HG03280 (cell line): ENCODE measurements around the gene NOTO.
"Not testable (repeated sequence)": the region's sequence is repeated elsewhere in the genome, so short reads cannot be mapped to it uniquely, and the experiment has no call there.

ENCODE experiments used
- ATAC-seq: cut with Tn5 transposase; IDR thresholded peaks from one replicate; pipeline ENCODE4 v1.9.1; 2021; ENCODE audit warnings: mild to moderate bottlenecking, moderate library complexity; ENCODE audit not compliant: unreplicated experiment

The NOTO gene, protein sequence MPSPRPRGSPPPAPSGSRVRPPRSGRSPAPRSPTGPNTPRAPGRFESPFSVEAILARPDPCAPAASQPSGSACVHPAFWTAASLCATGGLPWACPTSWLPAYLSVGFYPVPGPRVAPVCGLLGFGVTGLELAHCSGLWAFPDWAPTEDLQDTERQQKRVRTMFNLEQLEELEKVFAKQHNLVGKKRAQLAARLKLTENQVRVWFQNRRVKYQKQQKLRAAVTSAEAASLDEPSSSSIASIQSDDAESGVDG

GRCh38 chr2:73202156-73203054, at the start of gene NOTO:
TSS of gene NOTO (plus strand) at chr2:73202574. CDS start at chr2:73202667, 93 bp downstream.
- ATAC-seq = no peak

DNA sequence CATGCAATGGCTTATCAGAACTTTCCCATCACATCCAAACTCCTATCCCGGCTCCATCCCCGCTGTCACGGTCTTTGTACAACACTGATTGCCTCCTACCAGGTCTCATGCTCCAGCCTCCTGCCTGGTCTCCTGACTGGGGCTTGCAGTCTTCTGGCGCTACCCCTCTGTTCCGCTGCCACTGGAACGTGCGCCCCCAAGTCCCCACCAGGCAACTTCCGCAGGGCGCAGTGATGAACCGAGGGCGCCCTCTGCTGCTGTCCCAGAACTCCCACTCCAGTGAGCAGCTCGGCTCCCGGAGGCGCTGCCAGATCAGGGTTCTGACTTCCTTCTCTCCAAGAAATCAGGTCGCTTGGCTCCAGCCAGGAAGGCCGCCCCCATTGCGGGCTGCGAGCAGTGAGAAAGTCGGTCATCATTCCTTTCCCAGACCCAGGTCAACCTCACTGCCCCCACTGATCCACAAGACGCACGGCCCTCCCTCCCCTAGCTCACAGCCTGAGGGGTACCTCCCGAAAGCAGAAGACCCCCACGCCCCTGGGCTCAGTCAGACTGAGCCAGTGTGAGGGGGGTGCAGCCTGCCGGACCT, 45.7 kb upstream of the NOTO start:
- ATAC-seq = no peak

GRCh38 chr2:73162856-73163391, 39.5 kb upstream of the NOTO start:
- ATAC-seq = no peak

GRCh38 chr2:73163483-73164367, 38.6 kb upstream of the NOTO start:
- ATAC-seq = peak; percentile 85

DNA sequence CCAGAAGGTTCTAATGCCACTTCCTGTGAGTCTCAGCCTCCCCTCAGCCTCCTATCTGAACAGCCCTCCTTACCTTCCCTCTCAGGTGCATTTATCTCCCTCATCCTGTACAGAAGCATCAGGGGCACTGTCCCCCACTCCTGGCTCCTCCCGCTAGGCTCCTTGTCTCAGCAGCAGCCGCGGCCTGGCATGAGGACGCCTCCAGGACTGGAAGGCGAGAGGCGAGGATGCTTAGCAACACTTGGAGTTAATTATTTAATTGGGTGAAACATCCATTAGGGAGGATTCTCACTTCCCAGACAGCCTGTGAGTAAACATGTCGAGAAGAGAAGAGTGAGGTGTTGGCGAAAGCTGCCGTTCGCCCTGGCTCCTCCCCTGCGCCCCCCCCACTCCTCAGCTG, 36.4 kb upstream of the NOTO start:
- not testable (repeated sequence) for ATAC-seq

DNA sequence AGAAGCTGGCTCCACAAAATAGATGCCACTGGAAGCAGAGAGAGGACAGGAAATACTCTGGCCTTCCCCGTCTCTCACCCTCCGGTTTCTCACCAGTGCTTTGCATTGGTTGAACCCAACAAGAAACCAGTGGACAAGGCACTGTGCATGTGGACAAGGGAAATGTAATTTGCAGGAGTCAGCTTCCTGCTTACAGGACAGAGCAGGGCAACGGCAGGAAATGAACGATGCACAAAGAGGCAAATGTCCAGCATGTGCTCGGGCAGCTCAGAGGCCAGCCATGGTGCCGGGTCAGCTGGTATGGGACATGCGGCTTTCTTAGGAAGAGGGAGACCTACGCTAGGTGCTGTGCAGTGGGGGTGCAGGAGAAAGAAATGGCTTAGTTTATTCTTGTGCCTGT, 35.6 kb upstream of the NOTO start:
- ATAC-seq = not testable (repeated sequence)

- not testable (repeated sequence) for ATAC-seq
Measured at GRCh38 chr2:73168348-73168747, 34.0 kb upstream of the NOTO start.

GRCh38 chr2:73170341-73170740, 32.0 kb upstream of the NOTO start:
- ATAC-seq = not testable (repeated sequence)

GRCh38 chr2:73172963-73173362, 29.4 kb upstream of the NOTO start:
- peak; percentile 42 for ATAC-seq

GRCh38 chr2:73173781-73174180, 28.6 kb upstream of the NOTO start:
- ATAC-seq = no peak

DNA sequence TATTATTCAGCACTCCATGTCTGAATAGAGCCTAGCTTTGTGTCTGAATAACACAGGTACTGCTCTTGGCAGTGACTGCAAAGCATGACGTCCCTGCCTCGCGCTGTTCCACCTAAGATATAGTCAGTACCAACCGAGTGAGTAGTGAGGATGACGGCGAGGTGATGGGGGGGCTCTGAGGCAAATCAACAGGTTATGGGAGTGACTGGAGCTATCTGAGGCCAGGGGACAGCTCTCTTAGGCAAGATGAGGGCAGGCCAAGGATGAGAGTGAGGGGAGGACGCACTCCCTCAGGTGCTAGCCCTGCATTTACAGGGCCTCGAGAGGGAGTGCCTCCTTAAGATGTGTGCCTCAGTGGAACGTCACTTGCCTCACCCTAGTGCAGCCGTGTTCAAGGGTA, 28.1 kb upstream of the NOTO start:
- ATAC-seq = no peak

- ATAC-seq = no peak
Measured at GRCh38 chr2:73174941-73175662, 27.3 kb upstream of the NOTO start.

GRCh38 chr2:73175663-73176204, 26.6 kb upstream of the NOTO start:
- no peak for ATAC-seq

GRCh38 chr2:73176205-73176880, 26.0 kb upstream of the NOTO start:
- no peak for ATAC-seq

GRCh38 chr2:73176881-73177644, 25.3 kb upstream of the NOTO start:
- peak; percentile 80 for ATAC-seq

- ATAC-seq = no peak
Measured at GRCh38 chr2:73177645-73178255, 24.6 kb upstream of the NOTO start.

DNA sequence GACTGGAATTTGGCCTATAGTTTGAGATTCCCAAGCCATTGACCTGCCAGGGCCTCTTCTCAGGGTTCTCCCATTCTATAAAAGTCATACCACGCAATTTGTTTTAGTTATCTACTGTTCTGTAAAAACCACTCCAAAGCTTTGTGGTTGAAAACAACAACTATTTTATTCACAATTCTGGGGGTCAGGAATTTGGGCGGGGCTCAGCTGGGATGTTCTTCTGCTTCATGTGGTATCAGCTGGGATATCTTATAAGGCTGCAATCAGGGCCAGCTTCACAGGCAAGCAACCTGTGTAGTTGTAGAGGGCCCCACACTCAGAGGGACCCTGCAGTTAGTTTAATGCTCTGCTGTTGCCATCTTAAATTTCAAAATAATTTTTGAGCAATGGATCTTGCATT, 16.4 kb upstream of the NOTO start:
- ATAC-seq = no peak

- ATAC-seq = no peak
Measured at GRCh38 chr2:73187549-73187948, 14.8 kb upstream of the NOTO start.
